K562 (cell line): Measurements from ENCODE around the gene NTRK3. TPM values are rescaled to one million over a fixed set of nuclear protein-coding genes. Genes with fewer than 3 reads are reported as not detected.

ENCODE experiments used
- ATAC-seq: fragments of 200-7000 bp; cut with Tn5 transposase; 3 replicates; pipeline ENCODE4 v1.9.1; 2020; ENCODE audit warnings: moderate library complexity
- BruUV-seq: library from RNA; stranded (reverse); fragments of 400-500 nt; replicated peaks from 2 replicates; lab custom pipeline; 2021; lab: Mats Ljungman, UMichigan
- CTCF ChIA-PET: fragments of 300-600 bp; formaldehyde crosslinking; extraction: SDS; loops from one replicate; lab custom pipeline; 2021; ENCODE audit warnings: low intra/inter-chr PET ratio; lab: Yijun Ruan, JAX
- POLR2A ChIA-PET: fragments of 300-600, 350-650 bp; sonication (Branson Sonifier 250); formaldehyde crosslinking; extraction: SDS; loops from one replicate; lab custom pipeline; 2021; ENCODE audit warnings: antibody characterized with exemption, inconsistent platforms; lab: Yijun Ruan, JAX
- DNase-seq, 4 experiments: peaks; one replicate each; pipeline versions ENCODE4 v3.0.0 to v3.0.0-alpha.2; 2011 to 2018; ENCODE audit warnings: low spot score in 3 of 4, mixed read lengths in 3 of 4; ENCODE audit errors: extremely low read depth in 1 of 4
- FAIRE-seq: peaks from 2 replicates; lab custom pipeline; 2011; peaks lifted over from hg19 to GRCh38; lab: Jason Lieb, UNC
- H2AFZ ChIP-seq: 2 replicates; pipeline ENCODE4 v1.6.0; 2011; ENCODE audit warnings: low read depth, low read length, control low read depth, inconsistent platforms
- H3K27ac ChIP-seq: fragments of 200-600 bp; 3 replicates; pipeline ENCODE4 v1.8.0; 2011; ENCODE audit warnings: low read depth, mild to moderate bottlenecking, control low read depth, inconsistent platforms, low read length, moderate library complexity, mixed read lengths; ENCODE audit errors: extremely low read depth
- H3K27me3 ChIP-seq, 2 experiments: fragments of 300-600 bp in 1 of 2; 2 replicates in 1 of 2; 3 replicates in 1 of 2; pipeline versions ENCODE4 v1.6.0 to v1.8.0; 2011; ENCODE audit warnings: inconsistent platforms in 2 of 2, low read length in 2 of 2, mild to moderate bottlenecking in 1 of 2, mixed read lengths in 1 of 2, moderate library complexity in 1 of 2; ENCODE audit not compliant: control insufficient read depth in 2 of 2, insufficient read depth in 2 of 2
- H3K36me3 ChIP-seq: fragments of 300-600 bp; 3 replicates; pipeline ENCODE4 v1.8.0; 2011; ENCODE audit warnings: mild to moderate bottlenecking, low read length, inconsistent platforms; ENCODE audit not compliant: control insufficient read depth, insufficient read depth
- H3K4me1 ChIP-seq, 2 experiments: fragments of 200-600 bp in 1 of 2; replicated peaks in 1 of 2; 2 replicates in 1 of 2; 3 replicates in 1 of 2; pipeline versions ENCODE4 v1.5.1 to v1.8.0; 2011; ENCODE audit warnings: inconsistent platforms in 2 of 2, low read length in 2 of 2, mild to moderate bottlenecking in 1 of 2, mixed read lengths in 1 of 2, moderate library complexity in 1 of 2; ENCODE audit not compliant: control insufficient read depth in 2 of 2, insufficient read depth in 2 of 2
- H3K4me2 ChIP-seq: 2 replicates; pipeline ENCODE4 v1.6.1; 2011; ENCODE audit warnings: low read length, control low read depth, inconsistent platforms, mixed read lengths; ENCODE audit not compliant: insufficient read depth
- H3K4me3 ChIP-seq: fragments of 200-600 bp; sonication (generic), shearing (Covaris generic); 2 replicates; pipeline ENCODE4 v1.5.1; 2016; ENCODE audit warnings: control low read depth, inconsistent platforms
- H3K79me2 ChIP-seq: fragments of 200-600 bp; 3 replicates; pipeline ENCODE4 v1.8.0; 2011; ENCODE audit warnings: low read length, inconsistent platforms; ENCODE audit not compliant: control insufficient read depth, insufficient read depth
- H3K9ac ChIP-seq, 2 experiments: 2 replicates each; pipeline versions ENCODE4 v1.6.0 to v1.6.1; 2011; ENCODE audit warnings: low read depth in 2 of 2, low read length in 2 of 2, control low read depth in 1 of 2, inconsistent platforms in 1 of 2, mild to moderate bottlenecking in 1 of 2, mixed read lengths in 1 of 2; ENCODE audit not compliant: insufficient read depth in 1 of 2
- H3K9me1 ChIP-seq: one replicate; pipeline ENCODE4 v1.6.0; 2011; ENCODE audit warnings: inconsistent platforms, mild to moderate bottlenecking, low read length, moderate library complexity; ENCODE audit not compliant: control insufficient read depth, insufficient read depth
- H3K9me3 ChIP-seq: replicated peaks from 2 replicates; pipeline ENCODE4 v1.5.1; 2011; ENCODE audit warnings: low read depth, low read length, inconsistent platforms; ENCODE audit not compliant: control insufficient read depth, insufficient read depth
- H4K20me1 ChIP-seq: replicated peaks from 2 replicates; pipeline ENCODE4 v1.6.1; 2011; ENCODE audit warnings: low read length, inconsistent platforms, mixed read lengths; ENCODE audit not compliant: control insufficient read depth, insufficient read depth
- CREB3 ChIP-seq: fragments of 450-650 bp; conservative IDR thresholded peaks from 2 replicates; pipeline ENCODE4 v1.6.1; 2016; ENCODE audit warnings: missing genetic modification characterization, low read depth, mild to moderate bottlenecking, missing compliant biosample characterization, moderate library complexity
- FOXM1 ChIP-seq, 2 experiments: fragments of 450-650 bp in 1 of 2; sonication (generic) in 1 of 2; formaldehyde crosslinking in 1 of 2; IDR thresholded peaks; 2 replicates each; pipeline versions ENCODE4 v1.6.1 to v1.9.0; 2017 to 2022; ENCODE audit warnings: low read depth in 2 of 2, mild to moderate bottlenecking in 2 of 2, missing genetic modification reagents in 1 of 2, moderate library complexity in 1 of 2
- MAX ChIP-seq: sonication (generic); formaldehyde crosslinking; IDR thresholded peaks from 2 replicates; pipeline ENCODE4 v1.9.0; 2022; ENCODE audit warnings: mild to moderate bottlenecking, missing genetic modification reagents
- NCOA1 ChIP-seq: fragments of 450-650 bp; IDR thresholded peaks from 2 replicates; pipeline ENCODE4 v1.6.1; 2016; ENCODE audit warnings: low read depth
- RCOR1 ChIP-seq, 2 experiments: IDR thresholded peaks; 2 replicates each; pipeline ENCODE4 v1.6.1; 2012; ENCODE audit warnings: low read depth in 2 of 2, low read length in 2 of 2, borderline replicate concordance in 1 of 2, improper control_type of control experiment in 1 of 2
- RFX7 ChIP-seq: fragments of 250-450 bp; sonication (Bioruptor Pico); IDR thresholded peaks from 2 replicates; pipeline ENCODE4 v1.5.1; 2021; ENCODE audit warnings: mild to moderate bottlenecking
- ZNF274 ChIP-seq: IDR thresholded peaks from 2 replicates; pipeline ENCODE4 v1.6.1; 2011; ENCODE audit warnings: low read depth, mild to moderate bottlenecking, low read length, moderate library complexity, borderline replicate concordance
- ZNF778 ChIP-seq: fragments of 450-650 bp; formaldehyde crosslinking; IDR thresholded peaks from 2 replicates; pipeline ENCODE4 v1.4.0; 2020; ENCODE audit warnings: mild to moderate bottlenecking, moderate library complexity
- WGBS: fragments of 100-300 bp; shearing (Covaris generic); methylation state at CpG from one replicate; pipeline ENCODE4 v1.1.6; 2016; ENCODE audit warnings: low coverage, mixed read lengths; ENCODE audit not compliant: insufficient coverage; ENCODE audit errors: missing lambda C conversion rate; 5-methylcytosine and 5-hydroxymethylcytosine counted together
- in situ Hi-C: fragments of 300-500 bp; cut with MboI; formaldehyde crosslinking; loops from 4 replicates; pipeline ENCODE4 v1.15.0; 2018; ENCODE audit warnings: inconsistent platforms, mixed read lengths
- intact Hi-C: fragments of 100-400 bp; cut with micrococcal nuclease; formaldehyde crosslinking; loops from 2 replicates; pipeline ENCODE4 v1.14.2; 2022
- polyA plus RNA-seq, 8 experiments: library from polyadenylated mRNA; depleted of rRNA in 4 of 8; stranded (reverse) in 5 of 8; unstranded in 3 of 8; fragments of >200 nt; fragmentation: Nextera tagmentation in 2 of 8; fragmentation: Illumina TruSeq in 1 of 8; extraction: Ambion mirVana in 2 of 8; extraction: Trizol in 1 of 8; gene quantifications; 2 replicates each; pipeline versions ENCODE4 v1.2.1 to v1.2.3, GENCODE V29; 2011 to 2014; ENCODE audit warnings: inconsistent platforms in 1 of 8, missing spikeins in 1 of 8
- total RNA-seq, 7 experiments: library from RNA; depleted of rRNA in 6 of 7; stranded (reverse); fragments of >200 nt in 6 of 7; fragmentation: Illumina TruSeq in 2 of 7; extraction: Trizol in 2 of 7; gene quantifications; 2 replicates each; pipeline versions ENCODE4 v1.2.1 to v1.2.3, GENCODE V29; 2011 to 2021; ENCODE audit warnings: low replicate concordance in 1 of 7
- TF ChIP-seq, protein P1 (sequence below): fragments of 250-450 bp; sonication (Bioruptor Pico); IDR thresholded peaks from 2 replicates; pipeline ENCODE4 v1.5.0; 2020; ENCODE audit warnings: mild to moderate bottlenecking
- TF ChIP-seq, protein P2 (sequence below): sonication (generic); formaldehyde crosslinking; IDR thresholded peaks from 2 replicates; pipeline ENCODE4 v1.8.0; 2022; ENCODE audit warnings: missing genetic modification reagents, mild to moderate bottlenecking, moderate library complexity, borderline replicate concordance
- TF ChIP-seq, protein P3 (sequence below): sonication (generic); formaldehyde crosslinking; IDR thresholded peaks from 2 replicates; pipeline ENCODE4 v1.8.1; 2022; ENCODE audit warnings: missing genetic modification reagents
- TF ChIP-seq, protein P4 (sequence below), 3 experiments: IDR thresholded peaks in 2 of 3; conservative IDR thresholded peaks in 1 of 3; 2 replicates each; pipeline ENCODE4 v1.5.1; 2011 to 2012; ENCODE audit warnings: low read length in 3 of 3, mild to moderate bottlenecking in 3 of 3, control low read depth in 2 of 3, improper control_type of control experiment in 1 of 3, inconsistent platforms in 1 of 3, low read depth in 1 of 3, mixed read lengths in 1 of 3, moderate library complexity in 1 of 3; ENCODE audit not compliant: insufficient read depth in 2 of 3

Gene NTRK3
- total and polyA plus RNA-seq, 9 of the 15 experiments (the other 6 are each of a cell fraction or from before 2014, with no cell fraction given): 0.11 to 0.13 TPM; not detected in 7

DNA sequence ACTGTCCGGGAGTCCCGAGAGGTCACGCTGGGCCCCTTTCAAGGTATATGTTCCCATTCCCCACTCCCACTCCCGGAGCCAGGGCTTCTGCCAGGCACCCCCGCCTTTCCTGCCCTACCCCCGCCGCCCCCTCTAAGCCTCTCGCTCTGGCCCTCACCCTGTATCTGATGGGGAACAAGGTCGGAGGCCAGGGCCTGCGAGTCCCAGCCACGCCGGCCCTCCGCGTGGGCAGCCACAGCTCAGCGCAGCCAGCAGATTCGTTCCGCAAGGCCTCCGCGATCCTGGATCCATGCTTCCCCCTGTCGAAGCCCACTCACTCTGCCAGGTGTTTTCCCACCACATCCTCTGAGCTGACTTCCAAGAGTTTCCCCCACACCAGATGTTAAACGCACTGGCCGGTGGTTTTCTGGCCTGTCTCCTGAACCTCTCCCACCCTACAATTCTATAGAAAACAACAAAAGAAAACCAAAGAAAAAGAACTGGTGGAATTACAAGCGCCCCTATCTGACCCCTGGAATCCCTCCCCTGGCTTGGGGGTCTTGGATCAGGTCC, 303.7 kb downstream of the NTRK3 start (continued):
- TF ChIP-seq, protein P1, sequence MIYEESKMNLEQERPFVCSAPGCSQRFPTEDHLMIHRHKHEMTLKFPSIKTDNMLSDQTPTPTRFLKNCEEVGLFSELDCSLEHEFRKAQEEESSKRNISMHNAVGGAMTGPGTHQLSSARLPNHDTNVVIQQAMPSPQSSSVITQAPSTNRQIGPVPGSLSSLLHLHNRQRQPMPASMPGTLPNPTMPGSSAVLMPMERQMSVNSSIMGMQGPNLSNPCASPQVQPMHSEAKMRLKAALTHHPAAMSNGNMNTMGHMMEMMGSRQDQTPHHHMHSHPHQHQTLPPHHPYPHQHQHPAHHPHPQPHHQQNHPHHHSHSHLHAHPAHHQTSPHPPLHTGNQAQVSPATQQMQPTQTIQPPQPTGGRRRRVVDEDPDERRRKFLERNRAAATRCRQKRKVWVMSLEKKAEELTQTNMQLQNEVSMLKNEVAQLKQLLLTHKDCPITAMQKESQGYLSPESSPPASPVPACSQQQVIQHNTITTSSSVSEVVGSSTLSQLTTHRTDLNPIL (CRISPR knock-in tag): no peak
- TF ChIP-seq, protein P2, sequence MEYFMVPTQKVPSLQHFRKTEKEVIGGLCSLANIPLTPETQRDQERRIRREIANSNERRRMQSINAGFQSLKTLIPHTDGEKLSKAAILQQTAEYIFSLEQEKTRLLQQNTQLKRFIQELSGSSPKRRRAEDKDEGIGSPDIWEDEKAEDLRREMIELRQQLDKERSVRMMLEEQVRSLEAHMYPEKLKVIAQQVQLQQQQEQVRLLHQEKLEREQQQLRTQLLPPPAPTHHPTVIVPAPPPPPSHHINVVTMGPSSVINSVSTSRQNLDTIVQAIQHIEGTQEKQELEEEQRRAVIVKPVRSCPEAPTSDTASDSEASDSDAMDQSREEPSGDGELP (CRISPR knock-in tag): no peak
- TF ChIP-seq RCOR1 (IDR thresholded peaks at IDR 0.05; ENCODE audit: borderline replicate concordance in 1 of 2, low read depth in 2 of 2, low read length in 2 of 2): no peak
- TF ChIP-seq ZNF274: no peak
- TF ChIP-seq, all 486 proteins: peak for 0

- in situ Hi-C loops: no loop called here
- H3K27ac ChIP-seq: no peak overlapping the region
- H3K4me3 ChIP-seq: no peak overlapping the region
- ChIA-PET POLR2A (no interaction called here), CTCF (no interaction called here)
- H3K9ac ChIP-seq: no peak overlapping the region
- H3K4me1 ChIP-seq: no peaks in the 10 kb centered on the region
- under 1% methylated on average over 6 of the region's 6 CpGs for WGBS
- H4K20me1 ChIP-seq: no peaks in the 10 kb centered on the region
- no peak overlapping the region for H3K4me2 ChIP-seq
- FAIRE-seq (no peak), ATAC-seq (no peak), DNase-seq (no peak)
- no peak overlapping the region for H2AFZ ChIP-seq
- no peaks in the 10 kb centered on the region for H3K79me2 ChIP-seq
- BruUV-seq: no TSS peak
- H3K27me3 ChIP-seq: peaks cover 0 to 25% of the 10 kb centered on the region in 2 experiments; a peak in 3 of 5 replicates
- H3K36me3 ChIP-seq: no peaks in the 10 kb centered on the region
- no peaks in the 10 kb centered on the region for H3K9me1 ChIP-seq
- H3K9me3 ChIP-seq: no peaks in the 10 kb centered on the region
- intact Hi-C loops: no loop called here
- TF ChIP-seq, protein P3, sequence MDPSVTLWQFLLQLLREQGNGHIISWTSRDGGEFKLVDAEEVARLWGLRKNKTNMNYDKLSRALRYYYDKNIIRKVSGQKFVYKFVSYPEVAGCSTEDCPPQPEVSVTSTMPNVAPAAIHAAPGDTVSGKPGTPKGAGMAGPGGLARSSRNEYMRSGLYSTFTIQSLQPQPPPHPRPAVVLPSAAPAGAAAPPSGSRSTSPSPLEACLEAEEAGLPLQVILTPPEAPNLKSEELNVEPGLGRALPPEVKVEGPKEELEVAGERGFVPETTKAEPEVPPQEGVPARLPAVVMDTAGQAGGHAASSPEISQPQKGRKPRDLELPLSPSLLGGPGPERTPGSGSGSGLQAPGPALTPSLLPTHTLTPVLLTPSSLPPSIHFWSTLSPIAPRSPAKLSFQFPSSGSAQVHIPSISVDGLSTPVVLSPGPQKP (CRISPR knock-in tag): no peak
- TF ChIP-seq, protein P4, sequence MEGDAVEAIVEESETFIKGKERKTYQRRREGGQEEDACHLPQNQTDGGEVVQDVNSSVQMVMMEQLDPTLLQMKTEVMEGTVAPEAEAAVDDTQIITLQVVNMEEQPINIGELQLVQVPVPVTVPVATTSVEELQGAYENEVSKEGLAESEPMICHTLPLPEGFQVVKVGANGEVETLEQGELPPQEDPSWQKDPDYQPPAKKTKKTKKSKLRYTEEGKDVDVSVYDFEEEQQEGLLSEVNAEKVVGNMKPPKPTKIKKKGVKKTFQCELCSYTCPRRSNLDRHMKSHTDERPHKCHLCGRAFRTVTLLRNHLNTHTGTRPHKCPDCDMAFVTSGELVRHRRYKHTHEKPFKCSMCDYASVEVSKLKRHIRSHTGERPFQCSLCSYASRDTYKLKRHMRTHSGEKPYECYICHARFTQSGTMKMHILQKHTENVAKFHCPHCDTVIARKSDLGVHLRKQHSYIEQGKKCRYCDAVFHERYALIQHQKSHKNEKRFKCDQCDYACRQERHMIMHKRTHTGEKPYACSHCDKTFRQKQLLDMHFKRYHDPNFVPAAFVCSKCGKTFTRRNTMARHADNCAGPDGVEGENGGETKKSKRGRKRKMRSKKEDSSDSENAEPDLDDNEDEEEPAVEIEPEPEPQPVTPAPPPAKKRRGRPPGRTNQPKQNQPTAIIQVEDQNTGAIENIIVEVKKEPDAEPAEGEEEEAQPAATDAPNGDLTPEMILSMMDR (IDR thresholded peaks at IDR 0.05 in 2 of 3, conservative IDR thresholded peaks at IDR 0.05 in 1 of 3; ENCODE audit: insufficient read depth in 2 of 3, low read depth in 1 of 3, low read length in 3 of 3): no peak
- TF ChIP-seq RFX7 (CRISPR knock-in tag) (no peak), NCOA1 (no peak), FOXM1 (IDR thresholded peaks at IDR 0.05; ENCODE audit: low read depth) (no peak), FOXM1 (CRISPR knock-in tag; IDR thresholded peaks at IDR 0.05; ENCODE audit: low read depth) (no peak), ZNF778 (no peak), MAX (CRISPR knock-in tag) (no peak), CREB3 (tag) (no peak)
Observed at GRCh38 chr15:87949575-87950223, 306.8 kb downstream of the NTRK3 start.
